WTC11 (cell line): Measurements from ENCODE around the gene SLC25A21. TPM values are rescaled to one million over a fixed set of nuclear protein-coding genes. Genes with fewer than 3 reads are reported as not detected.

Experiments used
- ATAC-seq: fragments of 200-7000 bp; cut with Tn5 transposase; 2 replicates; pipeline ENCODE4 v1.10.0; 2021; ENCODE audit warnings: mild to moderate bottlenecking, moderate library complexity
- CTCF ChIA-PET: fragments of 300-600 bp; sonication (Branson Sonifier 250); formaldehyde crosslinking; loops from one replicate; lab custom pipeline; 2021; ENCODE audit warnings: antibody characterized with exemption; lab: Charles Lee
- POLR2A ChIA-PET: fragments of 350-600 bp; sonication (Branson Sonifier 250); formaldehyde crosslinking; loops from one replicate; lab custom pipeline; 2021; ENCODE audit warnings: antibody characterized with exemption; lab: Charles Lee
- DNase-seq: peaks from one replicate; pipeline ENCODE4 v3.0.0; 2021; ENCODE audit warnings: low spot score
- H3K27ac Mint-ChIP-seq: 2 replicates; pipeline ENCODE4 v1.8.0; 2021; ENCODE audit warnings: mixed read lengths
- H3K27me3 Mint-ChIP-seq: 2 replicates; pipeline ENCODE4 v1.8.0; 2021; ENCODE audit warnings: low read depth, mild to moderate bottlenecking, moderate library complexity, mixed read lengths
- H3K36me3 Mint-ChIP-seq: 2 replicates; pipeline ENCODE4 v1.8.0; 2021; ENCODE audit warnings: mixed read lengths
- H3K4me1 Mint-ChIP-seq: 2 replicates; pipeline ENCODE4 v1.8.0; 2022; ENCODE audit warnings: mixed read lengths
- H3K4me3 Mint-ChIP-seq: 2 replicates; pipeline ENCODE4 v1.8.0; 2021; ENCODE audit warnings: mild to moderate bottlenecking, moderate library complexity, mixed read lengths
- H3K9me3 Mint-ChIP-seq: 2 replicates; pipeline ENCODE4 v1.8.0; 2021; ENCODE audit warnings: mixed read lengths
- ARID4B ChIP-seq: sonication (generic); formaldehyde crosslinking; IDR thresholded peaks from 2 replicates; pipeline ENCODE4 v1.8.0; 2023; ENCODE audit warnings: missing genetic modification reagents, mild to moderate bottlenecking, borderline replicate concordance
- ATF2 ChIP-seq: sonication (generic); formaldehyde crosslinking; IDR thresholded peaks from 2 replicates; pipeline ENCODE4 v1.8.1; 2022; ENCODE audit warnings: low read depth, missing genetic modification reagents, borderline replicate concordance
- ATF3 ChIP-seq: sonication (generic); formaldehyde crosslinking; conservative IDR thresholded peaks from 2 replicates; pipeline ENCODE4 v1.8.1; 2022; ENCODE audit warnings: mild to moderate bottlenecking, missing genetic modification reagents
- CDX4 ChIP-seq: fragments of 250-450 bp; sonication (Bioruptor Pico); IDR thresholded peaks from 2 replicates; pipeline ENCODE4 v1.9.0; 2021; ENCODE audit warnings: moderate library complexity, mild to moderate bottlenecking, inconsistent platforms, borderline replicate concordance
- ELF4 ChIP-seq: sonication (generic); formaldehyde crosslinking; IDR thresholded peaks from 2 replicates; pipeline ENCODE4 v1.8.1; 2022; ENCODE audit warnings: low read depth, mild to moderate bottlenecking, moderate library complexity, missing genetic modification reagents
- ETV6 ChIP-seq: sonication (generic); formaldehyde crosslinking; IDR thresholded peaks from 2 replicates; pipeline ENCODE4 v1.8.1; 2022; ENCODE audit warnings: mild to moderate bottlenecking, missing genetic modification reagents
- FOXJ3 ChIP-seq: sonication (generic); formaldehyde crosslinking; IDR thresholded peaks from 2 replicates; pipeline ENCODE4 v1.9.0; 2021; ENCODE audit warnings: missing genetic modification reagents, mild to moderate bottlenecking, borderline replicate concordance
- JAZF1 ChIP-seq: fragments of 250-450 bp; sonication (Bioruptor Pico); IDR thresholded peaks from 2 replicates; pipeline ENCODE4 v1.9.0; 2021; ENCODE audit warnings: moderate library complexity, mild to moderate bottlenecking, inconsistent platforms
- MAX ChIP-seq: sonication (generic); formaldehyde crosslinking; IDR thresholded peaks from 2 replicates; pipeline ENCODE4 v1.8.0; 2022; ENCODE audit warnings: mild to moderate bottlenecking, missing genetic modification reagents
- MLX ChIP-seq: sonication (generic); formaldehyde crosslinking; IDR thresholded peaks from 2 replicates; pipeline ENCODE4 v1.8.1; 2023; ENCODE audit warnings: mild to moderate bottlenecking, missing genetic modification reagents, moderate library complexity
- NFATC4 ChIP-seq: fragments of 250-450 bp; sonication (Bioruptor Pico); IDR thresholded peaks from 2 replicates; pipeline ENCODE4 v1.9.0; 2021; ENCODE audit warnings: mild to moderate bottlenecking
- NFYB ChIP-seq: sonication (generic); formaldehyde crosslinking; conservative IDR thresholded peaks from 2 replicates; pipeline ENCODE4 v1.8.0; 2022; ENCODE audit warnings: low read depth, missing genetic modification reagents
- PRDM15 ChIP-seq: sonication (generic); formaldehyde crosslinking; IDR thresholded peaks from 2 replicates; pipeline ENCODE4 v1.8.0; 2022; ENCODE audit warnings: missing genetic modification reagents
- PRRX2 ChIP-seq: fragments of 250-450 bp; sonication (Bioruptor Pico); IDR thresholded peaks from 2 replicates; pipeline ENCODE4 v1.8.0; 2021; ENCODE audit warnings: mild to moderate bottlenecking
- SMAD3 ChIP-seq: sonication (generic); formaldehyde crosslinking; IDR thresholded peaks from 2 replicates; pipeline ENCODE4 v1.8.0; 2022; ENCODE audit warnings: missing genetic modification reagents, mild to moderate bottlenecking, borderline replicate concordance
- ZBTB43 ChIP-seq: sonication (generic); formaldehyde crosslinking; IDR thresholded peaks from 2 replicates; pipeline ENCODE4 v1.8.1; 2023; ENCODE audit warnings: mild to moderate bottlenecking, missing genetic modification reagents
- ZMAT4 ChIP-seq: fragments of 250-450 bp; sonication (Bioruptor Pico); IDR thresholded peaks from 2 replicates; pipeline ENCODE4 v1.9.0; 2021; ENCODE audit warnings: mild to moderate bottlenecking
- ZNF138 ChIP-seq: sonication (generic); formaldehyde crosslinking; conservative IDR thresholded peaks from 2 replicates; pipeline ENCODE4 v1.8.1; 2022; ENCODE audit warnings: mild to moderate bottlenecking, moderate library complexity, missing genetic modification reagents
- total RNA-seq: library from RNA; stranded (reverse); gene quantifications from 3 replicates; pipeline ENCODE4 v1.2.3, GENCODE V29; 2021

Gene SLC25A21
- total RNA-seq, 1 experiment from 2014 or later = 8.2 TPM

GRCh38 chr14:36934304-36934703, 238.1 kb downstream of the SLC25A21 start:
- H3K36me3 Mint-ChIP-seq = no peaks in the 10 kb centered on the region
- no peaks in the 10 kb centered on the region for H3K9me3 Mint-ChIP-seq
- H3K27me3 Mint-ChIP-seq = no peaks in the 10 kb centered on the region
- ATAC-seq = no peak
- H3K27ac Mint-ChIP-seq = no peak overlapping the region
- TF ChIP-seq ZNF138 (CRISPR knock-in tag) (no peak), ZBTB43 (CRISPR knock-in tag) (no peak), PRRX2 (no peak), FOXJ3 (CRISPR knock-in tag) (no peak), MLX (CRISPR knock-in tag) (no peak), SMAD3 (no peak), ATF3 (no peak), ZMAT4 (CRISPR knock-in tag) (no peak), PRDM15 (no peak), ELF4 (CRISPR knock-in tag) (no peak)
- TF ChIP-seq, all 79 proteins: peak for 0
- peaks cover 11% of the 10 kb centered on the region for H3K4me1 Mint-ChIP-seq
- no peak overlapping the region for H3K4me3 Mint-ChIP-seq
- CTCF ChIA-PET = interaction anchor here (1.0 to 1.7 kb wide), 2 partner anchors 8 to 273 kb away, joined by 3 to 14 read pairs; partner anchors contain the start of gene PAX9
- POLR2A ChIA-PET = no interaction called here
- no peak for DNase-seq

- DNase-seq = no peak
- Mint-ChIP-seq H3K9me3 (no peaks in the 10 kb centered on the region), H3K36me3 (no peaks in the 10 kb centered on the region), H3K27ac (no peak overlapping the region), H3K4me3 (no peak overlapping the region), H3K27me3 (no peaks in the 10 kb centered on the region), H3K4me1 (peaks cover 8% of the 10 kb centered on the region)
- ChIA-PET POLR2A (no interaction called here), CTCF (interaction anchor here (1.1 kb wide), 1 partner anchor 10 kb away, joined by 5 read pairs; no protein-coding TSS in a partner anchor)
- no peak for ATAC-seq
- no peak for TF ChIP-seq ARID4B (CRISPR knock-in tag)
- no peak for TF ChIP-seq JAZF1 (CRISPR knock-in tag)
- no peak for TF ChIP-seq MAX (CRISPR knock-in tag)
- no peak for TF ChIP-seq ETV6 (CRISPR knock-in tag)
- TF ChIP-seq ATF2 (CRISPR knock-in tag) = no peak
- TF ChIP-seq ZMAT4 (CRISPR knock-in tag) = no peak
- no peak for TF ChIP-seq PRRX2
- TF ChIP-seq NFATC4 = no peak
- no peak for TF ChIP-seq NFYB (CRISPR knock-in tag)
- TF ChIP-seq CDX4 (CRISPR knock-in tag) = no peak
Measured at GRCh38 chr14:36931791-36932190, 240.6 kb downstream of the SLC25A21 start.
